K562 (cell line): Measurements from ENCODE around the gene PIP5KL1. TPM values are rescaled to one million over a fixed set of nuclear protein-coding genes. Genes with fewer than 3 reads are reported as not detected.

Experiments used
- AFF1 ChIP-seq, 2 experiments: fragments of 450-650 bp; IDR thresholded peaks; 2 replicates each; pipeline ENCODE4 v1.6.1; 2018; ENCODE audit warnings: mild to moderate bottlenecking in 2 of 2, low read depth in 1 of 2; ENCODE audit not compliant: partially characterized antibody in 2 of 2
- JUND ChIP-seq, 2 experiments: IDR thresholded peaks; 2 replicates in 1 of 2; 3 replicates in 1 of 2; pipeline ENCODE4 v1.6.1; 2011; ENCODE audit warnings: borderline replicate concordance in 2 of 2, low read depth in 2 of 2, low read length in 2 of 2, improper control_type of control experiment in 1 of 2, missing biosample characterization in 1 of 2, missing genetic modification characterization in 1 of 2, missing genetic modification reagents in 1 of 2
- KAT7 ChIP-seq: sonication (generic); formaldehyde crosslinking; IDR thresholded peaks from 2 replicates; pipeline ENCODE4 v1.8.0; 2022; ENCODE audit warnings: missing genetic modification reagents, mild to moderate bottlenecking, borderline replicate concordance
- MCM5 ChIP-seq: fragments of 450-650 bp; IDR thresholded peaks from 2 replicates; pipeline ENCODE4 v1.6.1; 2016; ENCODE audit warnings: low read depth
- NEUROD1 ChIP-seq: fragments of 150-350 bp; IDR thresholded peaks from 2 replicates; pipeline ENCODE4 v1.6.1; 2014; ENCODE audit warnings: borderline replicate concordance, low read length, low read depth; ENCODE audit not compliant: partially characterized antibody
- POLR2AphosphoS2 ChIP-seq: IDR thresholded peaks from 2 replicates; pipeline ENCODE4 v1.6.1; 2012; ENCODE audit warnings: low read length, improper control_type of control experiment
- POU5F1 ChIP-seq: fragments of 150-350 bp; IDR thresholded peaks from 2 replicates; pipeline ENCODE4 v1.6.1; 2014; ENCODE audit warnings: borderline replicate concordance, low read length, low read depth, mild to moderate bottlenecking; ENCODE audit not compliant: partially characterized antibody
- TEAD1 ChIP-seq, 2 experiments: fragments of 450-650 bp in 1 of 2; sonication (generic) in 1 of 2; formaldehyde crosslinking; IDR thresholded peaks; 2 replicates each; pipeline versions ENCODE4 v1.4.0 to v1.8.0; 2020 to 2022; ENCODE audit warnings: mild to moderate bottlenecking in 2 of 2, missing genetic modification reagents in 1 of 2
- UBTF ChIP-seq, 2 experiments: IDR thresholded peaks; 2 replicates each; pipeline ENCODE4 v1.6.1; 2012; ENCODE audit warnings: improper control_type of control experiment in 2 of 2, low read depth in 2 of 2, low read length in 2 of 2, borderline replicate concordance in 1 of 2
- YY1 ChIP-seq, 3 experiments: IDR thresholded peaks; 2 replicates each; pipeline ENCODE4 v1.6.1; 2011; ENCODE audit warnings: low read length in 2 of 3, mild to moderate bottlenecking in 2 of 3, moderate library complexity in 2 of 3, borderline replicate concordance in 1 of 3, control low read depth in 1 of 3, low read depth in 1 of 3; ENCODE audit not compliant: insufficient read depth in 3 of 3, insufficient replicate concordance in 2 of 3, control insufficient read depth in 1 of 3, insufficient read length in 1 of 3; ENCODE audit errors: extremely low read depth in 1 of 3
- ZNF140 ChIP-seq: fragments of 250-450 bp; sonication (Bioruptor Pico); IDR thresholded peaks from 2 replicates; pipeline ENCODE4 v1.8.0; 2021; ENCODE audit warnings: moderate library complexity, mild to moderate bottlenecking, inconsistent platforms
- ZNF165 ChIP-seq: fragments of 250-450 bp; sonication (Bioruptor Pico); IDR thresholded peaks from 2 replicates; pipeline ENCODE4 v1.4.0; 2020; ENCODE audit warnings: borderline replicate concordance
- ZNF280A ChIP-seq: fragments of 450-650 bp; IDR thresholded peaks from 2 replicates; pipeline ENCODE4 v1.6.1; 2018; ENCODE audit warnings: mild to moderate bottlenecking, low read depth; ENCODE audit not compliant: partially characterized antibody
- ZNF324 ChIP-seq: fragments of 250-450 bp; sonication (Bioruptor Pico); IDR thresholded peaks from 2 replicates; pipeline ENCODE4 v1.4.0; 2020; ENCODE audit warnings: mild to moderate bottlenecking
- ZNF76 ChIP-seq: fragments of 250-450 bp; sonication (Bioruptor Pico); IDR thresholded peaks from 2 replicates; pipeline ENCODE4 v1.4.0; 2020; ENCODE audit warnings: mild to moderate bottlenecking, moderate library complexity, borderline replicate concordance
- polyA plus RNA-seq, 8 experiments: library from polyadenylated mRNA; depleted of rRNA in 4 of 8; stranded (reverse) in 5 of 8; unstranded in 3 of 8; fragments of >200 nt; fragmentation: Nextera tagmentation in 2 of 8; fragmentation: Illumina TruSeq in 1 of 8; extraction: Ambion mirVana in 2 of 8; extraction: Trizol in 1 of 8; gene quantifications; 2 replicates each; pipeline versions ENCODE4 v1.2.1 to v1.2.3, GENCODE V29; 2011 to 2014; ENCODE audit warnings: inconsistent platforms in 1 of 8, missing spikeins in 1 of 8
- total RNA-seq, 7 experiments: library from RNA; depleted of rRNA in 6 of 7; stranded (reverse); fragments of >200 nt in 6 of 7; fragmentation: Illumina TruSeq in 2 of 7; extraction: Trizol in 2 of 7; gene quantifications; 2 replicates each; pipeline versions ENCODE4 v1.2.1 to v1.2.3, GENCODE V29; 2011 to 2021; ENCODE audit warnings: low replicate concordance in 1 of 7

Gene PIP5KL1
- total and polyA plus RNA-seq, 9 of the 15 experiments (the other 6 are each of a cell fraction or from before 2014, with no cell fraction given): 0.18 to 4.8 (median 1.2) TPM

- TF ChIP-seq ZNF76 (CRISPR knock-in tag) (no peak), AFF1 (IDR thresholded peaks at IDR 0.05; ENCODE audit: low read depth in 1 of 2, partially characterized antibody in 2 of 2) (peak in 1 of 2 experiments; percentile 8), POU5F1 (no peak), POLR2AphosphoS2 (no peak), TEAD1 (CRISPR knock-in tag; IDR thresholded peaks at IDR 0.05) (no peak), ZNF280A (no peak), ZNF140 (CRISPR knock-in tag) (no peak), KAT7 (CRISPR knock-in tag) (peak; percentile 58; the same call in 1 of the 2 replicates), UBTF (IDR thresholded peaks at IDR 0.05; ENCODE audit: borderline replicate concordance in 1 of 2, low read depth in 2 of 2, low read length in 2 of 2) (no peak), MCM5 (no peak), ZNF324 (CRISPR knock-in tag) (no peak), JUND (IDR thresholded peaks at IDR 0.05; ENCODE audit: borderline replicate concordance, low read depth, low read length) (no peak), JUND (tag; IDR thresholded peaks at IDR 0.05; ENCODE audit: borderline replicate concordance, low read depth, low read length) (no peak), YY1 (IDR thresholded peaks at IDR 0.05; ENCODE audit: borderline replicate concordance in 1 of 3, control insufficient read depth in 1 of 3, extremely low read depth in 1 of 3, insufficient read depth in 3 of 3, insufficient read length in 1 of 3, insufficient replicate concordance in 2 of 3, low read depth in 1 of 3, low read length in 2 of 3) (no peak), NEUROD1 (no peak), ZNF165 (CRISPR knock-in tag) (0 out of 2 replicates have a peak, but pooled peaks have one; percentile 11)
Measured at GRCh38 chr9:127878001-127878651, 52.5 kb downstream of the PIP5KL1 start (continued).
